ENCODE data around the gene HIF3A.

The HIF3A gene

DNA sequence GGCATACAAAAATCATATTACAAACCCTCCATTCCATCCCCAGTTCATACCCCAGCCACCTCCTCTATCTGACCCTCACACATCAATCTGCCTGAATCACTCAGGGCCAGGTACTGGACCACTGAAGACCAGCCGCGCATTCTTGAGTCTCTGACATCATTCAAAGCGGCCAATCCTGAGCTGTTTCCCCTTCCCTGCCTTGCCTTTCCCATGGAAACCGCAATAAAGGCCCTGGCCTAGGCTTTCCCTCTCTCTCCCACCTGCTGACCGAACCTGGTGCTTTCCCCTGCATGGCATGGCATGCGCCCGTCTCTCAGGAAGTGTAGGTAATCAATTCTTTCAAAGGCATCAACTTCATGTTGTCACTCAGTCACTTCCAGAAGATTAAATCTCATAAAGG lies 17.7 kb upstream of the HIF3A start:
- no peaks in the 10 kb centered on the region for H3K9me3 Mint-ChIP-seq
- H3K4me3 Mint-ChIP-seq: no peak overlapping the region
- H3K36me3 Mint-ChIP-seq: no peaks in the 10 kb centered on the region
- no peak overlapping the region for H3K27ac Mint-ChIP-seq
- peaks cover 24 to 25% of the 10 kb centered on the region in 2 donors for H3K27me3 Mint-ChIP-seq
- DNase-seq (no peak), ATAC-seq (replicated peaks) (no peak)
- H3K4me1 Mint-ChIP-seq: no peaks in the 10 kb centered on the region

DNA sequence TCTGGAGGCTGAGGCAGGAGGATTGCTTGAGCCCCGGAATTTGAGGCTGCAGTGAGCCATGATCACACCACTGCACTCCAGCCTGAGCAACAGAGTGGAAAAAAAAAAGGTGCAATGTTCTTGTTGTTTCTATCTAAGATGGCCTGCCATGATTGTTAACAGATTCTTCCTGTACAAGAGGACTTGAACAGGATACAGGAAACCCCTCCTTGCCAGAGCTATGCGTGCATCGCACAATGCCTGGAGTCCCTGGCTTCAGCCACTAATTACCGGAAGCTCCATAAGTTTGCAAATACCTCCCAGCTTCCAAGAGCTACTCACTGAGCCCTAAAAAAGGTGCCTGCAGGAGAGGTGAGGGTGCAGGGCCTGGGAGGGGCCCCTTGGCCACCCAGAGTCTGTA lies 13.1 kb upstream of the HIF3A start:
- Mint-ChIP-seq H3K27ac (no peak overlapping the region), H3K4me1 (no peaks in the 10 kb centered on the region), H3K9me3 (no peaks in the 10 kb centered on the region), H3K27me3 (peaks cover 9 to 15% of the 10 kb centered on the region in 2 donors), H3K36me3 (no peaks in the 10 kb centered on the region), H3K4me3 (no peak overlapping the region)
- ATAC-seq (replicated peaks) (no peak), DNase-seq (no peak)

DNA sequence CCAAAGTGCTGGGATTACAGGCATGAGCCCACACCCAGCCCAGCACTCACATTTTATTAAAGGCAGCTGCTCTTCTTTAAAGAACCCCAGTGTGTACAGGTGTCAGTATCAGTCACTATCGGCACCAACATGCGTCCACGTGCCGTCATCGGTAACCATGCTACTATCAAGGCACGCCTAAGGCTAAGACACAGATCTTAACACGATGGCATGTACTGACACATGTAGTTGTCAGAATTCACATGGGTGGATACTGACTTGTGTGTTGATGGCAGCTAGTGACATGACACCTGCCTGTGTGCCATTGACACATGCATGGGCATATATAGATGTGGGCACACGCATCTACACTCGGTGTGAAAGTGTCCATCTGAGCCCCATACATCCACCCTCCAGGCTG lies 12.2 kb upstream of the HIF3A start:
- ATAC-seq (replicated peaks): no peak
- Mint-ChIP-seq H3K27ac (no peak overlapping the region), H3K4me3 (no peak overlapping the region), H3K36me3 (no peaks in the 10 kb centered on the region), H3K9me3 (peaks cover under 1 to 3% of the 10 kb centered on the region in 2 donors), H3K4me1 (no peaks in the 10 kb centered on the region), H3K27me3 (peaks cover 3 to 8% of the 10 kb centered on the region in 2 donors)
- no peak for DNase-seq

DNA sequence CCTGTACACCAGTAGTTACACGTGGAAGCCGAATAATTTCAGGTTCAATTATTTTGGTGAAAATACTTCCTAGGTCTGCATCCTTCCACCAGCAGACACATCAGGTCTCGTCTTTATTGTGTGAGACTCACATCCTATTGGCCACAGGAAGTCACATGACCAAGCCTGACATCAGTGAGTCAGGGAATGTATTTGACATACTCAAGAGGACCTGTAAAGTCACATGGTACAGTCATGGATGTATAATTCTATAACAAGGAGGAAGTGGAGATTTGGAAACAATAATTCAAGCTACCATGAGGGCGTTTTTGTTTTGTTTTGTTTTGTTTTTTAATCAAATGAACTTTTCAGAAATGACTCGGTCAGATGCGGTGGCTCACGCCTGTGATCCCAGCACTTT lies 9.3 kb upstream of the HIF3A start:
- Mint-ChIP-seq H3K27me3 (peaks cover 3 to 8% of the 10 kb centered on the region in 2 donors), H3K27ac (no peak overlapping the region), H3K9me3 (peaks cover 6 to 7% of the 10 kb centered on the region in 2 donors), H3K4me1 (no peaks in the 10 kb centered on the region), H3K36me3 (no peaks in the 10 kb centered on the region), H3K4me3 (no peak overlapping the region)
- no peak for ATAC-seq (replicated peaks)
- DNase-seq: no peak

DNA sequence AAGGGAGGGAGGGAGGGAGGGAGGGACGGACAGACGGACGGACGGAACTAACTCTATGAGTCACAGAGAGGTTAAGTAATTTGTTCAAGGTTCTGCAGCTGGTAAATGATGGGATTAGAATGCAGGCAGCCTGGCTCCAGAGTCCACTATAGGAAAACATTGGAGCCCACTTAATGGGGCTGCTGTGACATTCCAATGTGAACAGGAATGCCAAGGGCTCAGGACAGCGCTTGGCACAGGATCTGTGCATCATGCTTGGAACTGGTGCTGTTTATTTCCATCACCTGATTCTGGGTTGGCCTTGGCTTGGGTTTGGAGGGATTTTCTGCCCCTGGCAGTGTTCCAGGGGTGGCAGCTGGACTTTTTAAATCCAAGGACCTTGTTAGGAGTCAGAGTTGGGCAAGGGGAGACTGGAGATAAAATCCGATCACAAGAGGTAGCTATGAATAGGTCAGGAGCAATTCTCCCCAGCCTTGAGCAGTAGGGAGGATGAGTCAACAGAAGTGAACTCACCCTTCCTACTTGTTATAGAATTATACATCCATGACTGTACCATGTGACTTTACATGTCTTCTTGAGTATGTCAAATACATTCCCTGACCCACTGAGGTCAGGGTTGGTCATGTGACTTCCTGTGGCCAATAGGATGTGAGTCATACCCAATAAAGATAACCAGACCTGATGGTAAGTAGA lies 7.8 kb upstream of the HIF3A start:
- H3K27ac Mint-ChIP-seq: no peak overlapping the region
- DNase-seq (no peak), ATAC-seq (replicated peaks) (no peak)
- no peak overlapping the region for H3K4me3 Mint-ChIP-seq
- peaks cover under 1 to 8% of the 10 kb centered on the region in 2 donors for H3K27me3 Mint-ChIP-seq
- peaks cover 6 to 7% of the 10 kb centered on the region in 2 donors for H3K9me3 Mint-ChIP-seq
- H3K36me3 Mint-ChIP-seq: no peaks in the 10 kb centered on the region
- no peaks in the 10 kb centered on the region for H3K4me1 Mint-ChIP-seq

DNA sequence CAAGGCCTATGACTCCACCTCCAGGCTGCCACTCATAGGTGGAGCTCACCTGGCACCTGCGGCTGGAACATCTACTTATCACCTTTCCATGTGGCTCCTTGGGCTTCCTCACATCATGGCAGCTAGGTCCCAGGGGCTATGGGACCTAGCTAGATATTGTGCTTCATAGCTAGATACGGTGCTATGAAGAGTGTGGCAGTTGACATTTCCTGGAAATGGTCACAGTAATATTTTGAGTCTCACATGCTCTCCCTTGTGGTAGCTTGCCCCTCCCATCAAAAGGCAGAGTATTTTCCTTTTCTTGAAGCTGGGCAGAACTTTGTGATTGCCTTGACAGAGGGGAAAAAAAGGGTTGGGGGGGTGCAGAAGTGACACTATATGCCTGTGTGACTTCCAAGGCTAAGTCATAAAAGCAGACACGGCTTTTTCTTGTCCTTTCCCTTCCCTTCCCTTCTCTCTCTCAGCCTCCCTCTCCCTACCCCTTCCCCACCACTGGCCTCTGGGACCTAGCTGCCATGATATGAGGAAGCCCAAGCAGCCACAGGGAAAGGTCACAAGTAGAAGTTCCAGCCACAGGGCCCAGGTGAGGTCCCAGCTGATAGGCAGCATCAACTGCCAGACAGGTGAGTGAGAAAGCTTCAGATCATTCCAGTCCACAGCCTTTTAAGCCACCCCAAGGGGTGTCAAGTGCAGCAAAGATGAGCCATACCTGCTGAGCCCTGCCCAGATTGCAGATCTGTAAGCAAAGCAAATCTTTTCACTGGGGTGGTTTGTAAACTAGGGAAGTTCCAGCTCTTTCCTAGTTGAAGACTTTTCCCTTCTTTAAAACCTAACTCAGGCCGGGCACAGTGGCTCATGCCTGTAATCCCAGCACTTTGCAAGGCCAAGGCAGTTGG lies 6.9 kb upstream of the HIF3A start:
- no peak for DNase-seq
- Mint-ChIP-seq H3K27me3 (peaks cover 10 to 18% of the 10 kb centered on the region in 2 donors), H3K27ac (no peak overlapping the region), H3K4me1 (no peaks in the 10 kb centered on the region), H3K9me3 (peaks cover 6 to 7% of the 10 kb centered on the region in 2 donors), H3K36me3 (no peaks in the 10 kb centered on the region), H3K4me3 (no peak overlapping the region)
- ATAC-seq (replicated peaks): no peak

DNA sequence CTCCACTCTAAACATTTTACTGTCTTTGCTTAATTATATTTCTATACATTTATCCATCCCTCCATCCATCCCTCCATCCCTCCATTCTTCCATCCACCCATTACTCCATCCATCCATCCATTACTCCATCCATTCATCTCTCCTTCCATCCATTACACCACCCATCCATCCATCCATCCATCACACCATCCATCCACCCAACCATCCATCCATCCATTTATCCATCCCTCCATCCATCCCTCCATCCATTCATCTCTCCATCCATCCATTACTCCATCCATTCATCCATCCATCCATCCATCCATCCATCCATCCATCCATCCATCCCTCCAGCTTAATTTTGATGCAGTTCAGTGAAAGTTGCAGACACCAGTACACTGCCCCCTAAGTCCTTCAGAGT lies 5.0 kb upstream of the HIF3A start:
- Mint-ChIP-seq H3K4me1 (peaks cover 0 to 6% of the 10 kb centered on the region in 2 donors), H3K27me3 (peaks cover 28 to 36% of the 10 kb centered on the region in 2 donors), H3K4me3 (no peak overlapping the region), H3K36me3 (no peaks in the 10 kb centered on the region), H3K9me3 (peaks cover 7 to 9% of the 10 kb centered on the region in 2 donors), H3K27ac (no peak overlapping the region)
- no peak for DNase-seq
- ATAC-seq (replicated peaks): no peak

DNA sequence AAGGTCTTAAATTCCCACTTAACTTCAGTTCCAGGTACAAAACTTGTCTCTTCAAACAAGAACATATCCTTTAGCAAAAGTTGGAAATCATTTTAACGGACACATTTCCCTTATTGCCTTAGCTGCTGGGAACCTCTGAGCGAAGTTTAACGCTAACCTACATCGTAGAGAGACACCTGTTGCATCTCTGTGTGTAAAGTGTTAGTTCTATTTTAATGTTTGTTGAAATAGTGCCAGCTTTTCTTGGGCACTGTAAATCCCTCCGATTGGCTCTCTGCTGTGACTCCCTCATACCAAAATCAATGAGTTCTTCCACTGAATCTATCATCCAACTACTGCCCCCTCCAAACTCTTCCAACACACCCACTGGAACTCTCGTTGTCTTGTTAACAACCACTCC lies 2.3 kb upstream of the HIF3A start:
- H3K4me1 Mint-ChIP-seq: peaks cover 2 to 14% of the 10 kb centered on the region in 2 donors
- ATAC-seq (replicated peaks) (no peak), DNase-seq (no peak)
- H3K27me3 Mint-ChIP-seq: peaks cover 40 to 54% of the 10 kb centered on the region in 2 donors
- no peak overlapping the region for H3K27ac Mint-ChIP-seq
- peaks cover 5 to 9% of the 10 kb centered on the region in 2 donors for H3K9me3 Mint-ChIP-seq
- H3K36me3 Mint-ChIP-seq: no peaks in the 10 kb centered on the region
- no peak overlapping the region for H3K4me3 Mint-ChIP-seq

DNA sequence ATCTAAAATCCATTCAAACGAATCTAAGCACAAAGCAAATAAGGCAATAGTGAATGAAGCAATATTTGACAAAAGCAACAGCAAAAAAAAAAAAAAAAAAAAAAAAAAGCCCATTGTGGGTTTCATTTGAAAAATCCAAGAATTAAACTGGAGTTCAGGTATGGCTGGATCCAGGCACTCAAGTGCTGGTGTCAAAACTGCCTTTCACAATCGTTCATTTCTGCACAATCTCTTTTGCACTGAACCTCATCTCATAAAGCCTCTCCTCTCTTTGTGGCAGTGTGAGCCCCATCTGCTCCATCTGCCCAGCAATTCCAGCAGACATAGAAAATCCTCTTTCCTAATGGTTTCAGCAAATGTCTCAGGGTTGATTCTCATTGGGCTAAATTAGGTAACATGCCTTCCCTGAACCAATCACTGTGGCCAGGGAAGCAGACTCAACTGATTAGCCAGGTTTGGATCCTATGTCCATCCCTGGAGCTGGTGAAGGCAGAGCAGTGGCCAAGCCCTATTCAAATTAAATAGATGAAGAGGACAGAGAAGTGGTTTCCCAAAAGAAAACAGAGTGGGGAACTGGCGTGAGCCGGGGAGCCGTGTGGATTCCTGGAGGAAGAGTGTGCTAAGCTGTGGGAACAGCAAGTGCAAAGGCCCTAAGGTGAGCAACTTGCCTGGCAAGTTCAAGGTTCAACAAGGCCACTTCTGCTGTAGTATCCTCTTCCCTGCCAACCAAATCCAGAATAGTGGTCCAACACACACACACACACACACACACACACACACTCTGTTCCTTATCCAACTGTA lies 1.2 kb upstream of the HIF3A start:
- no peak for DNase-seq
- peaks cover 45 to 64% of the 10 kb centered on the region in 2 donors for H3K27me3 Mint-ChIP-seq
- no peak for ATAC-seq (replicated peaks)
- H3K27ac Mint-ChIP-seq: no peak overlapping the region
- no peak overlapping the region for H3K4me3 Mint-ChIP-seq
- peaks cover 0 to 3% of the 10 kb centered on the region in 2 donors for H3K9me3 Mint-ChIP-seq
- H3K4me1 Mint-ChIP-seq: peaks cover 2 to 14% of the 10 kb centered on the region in 2 donors
- H3K36me3 Mint-ChIP-seq: no peaks in the 10 kb centered on the region

DNA sequence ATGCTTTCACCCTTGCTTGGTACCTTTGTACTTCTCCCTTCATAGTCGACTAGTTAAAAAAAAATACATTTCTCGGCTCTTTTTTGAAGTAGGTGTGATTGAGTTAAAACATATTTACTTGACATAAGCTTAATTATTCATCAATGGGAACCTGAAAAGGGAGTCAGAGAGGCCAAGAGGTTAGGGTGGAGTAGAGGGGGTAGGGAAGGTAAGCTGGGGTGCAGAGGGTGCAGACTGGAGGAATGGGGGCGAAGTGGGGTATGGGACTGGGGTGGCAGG lies 701 bp upstream of the HIF3A start:
- H3K4me1 Mint-ChIP-seq: peaks cover 2 to 14% of the 10 kb centered on the region in 2 donors
- H3K36me3 Mint-ChIP-seq: no peaks in the 10 kb centered on the region
- ATAC-seq (replicated peaks) (no peak), DNase-seq (no peak)
- H3K4me3 Mint-ChIP-seq: no peak overlapping the region
- H3K9me3 Mint-ChIP-seq: peaks cover 0 to 3% of the 10 kb centered on the region in 2 donors
- H3K27me3 Mint-ChIP-seq: peaks cover 45 to 64% of the 10 kb centered on the region in 2 donors
- no peak overlapping the region for H3K27ac Mint-ChIP-seq

DNA sequence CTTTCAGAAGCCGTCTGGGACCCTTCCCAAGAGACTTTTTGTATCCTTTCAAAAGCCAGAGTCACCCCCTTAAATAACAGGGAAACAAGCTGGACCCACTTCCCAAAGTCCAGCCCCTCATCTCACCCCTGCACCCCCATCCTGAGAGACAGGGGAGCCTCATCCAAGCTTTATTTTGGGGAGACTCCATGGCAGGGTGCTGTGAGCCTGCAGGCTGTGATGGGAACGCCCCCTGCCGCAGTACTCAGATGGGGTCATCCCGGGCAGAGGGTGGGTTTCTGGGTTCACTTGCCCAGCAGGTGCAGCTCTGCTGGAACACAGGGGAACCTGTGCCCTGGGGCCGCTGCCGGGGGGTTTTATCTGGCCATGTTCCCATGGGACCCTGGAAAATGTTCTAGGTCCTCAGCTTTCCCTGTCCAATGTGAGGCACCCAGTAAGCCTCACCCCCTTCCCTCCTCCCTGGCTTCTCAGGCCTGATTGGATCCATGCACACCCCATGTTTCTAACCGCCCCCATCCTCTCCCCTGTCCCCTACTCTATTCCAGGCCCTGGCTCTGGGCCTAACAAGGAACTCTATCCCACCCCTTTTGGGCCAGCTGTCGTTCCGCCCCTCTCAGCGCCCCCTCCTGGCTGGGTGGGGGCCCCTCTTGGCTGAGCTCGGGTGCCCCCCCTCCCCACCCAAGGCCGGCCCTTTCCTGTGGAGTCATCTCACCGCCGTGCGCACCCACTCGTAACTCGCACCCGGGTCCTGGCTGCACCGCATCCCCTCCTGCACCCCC lies 1.0 kb downstream of the HIF3A start:
- Mint-ChIP-seq H3K27ac (no peak overlapping the region), H3K9me3 (peaks cover 0 to 3% of the 10 kb centered on the region in 2 donors), H3K4me1 (peaks cover 2 to 14% of the 10 kb centered on the region in 2 donors), H3K4me3 (no peak overlapping the region), H3K36me3 (no peaks in the 10 kb centered on the region), H3K27me3 (peaks cover 45 to 64% of the 10 kb centered on the region in 2 donors)
- ATAC-seq (replicated peaks) (no peak), DNase-seq (no peak)

DNA sequence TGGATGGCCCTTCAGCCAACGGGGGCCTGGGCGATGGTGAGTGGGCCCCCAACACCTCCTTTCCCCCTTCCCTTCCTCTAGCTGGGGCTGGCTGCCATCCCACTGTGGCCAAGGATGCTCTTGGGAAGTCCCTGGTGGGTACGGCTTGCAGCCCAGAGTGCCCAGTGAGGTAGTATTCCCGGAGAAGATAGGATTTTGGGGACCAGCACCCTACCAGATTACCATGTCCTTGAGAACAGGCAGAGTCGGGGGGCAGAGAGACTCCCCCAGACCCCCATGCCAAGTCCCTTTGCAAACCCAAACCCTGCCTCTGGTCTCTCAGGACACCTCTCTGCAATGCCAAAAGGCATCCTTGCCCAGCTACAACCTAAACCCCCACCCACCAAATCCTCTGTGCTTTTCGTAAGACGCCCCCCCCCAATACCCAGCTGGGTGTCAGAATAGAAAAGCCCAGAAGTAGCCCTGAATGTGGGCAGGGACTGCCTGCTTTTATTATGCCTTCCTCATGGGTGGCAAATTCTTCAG lies 1.7 kb downstream of the HIF3A start:
- peaks cover 45 to 64% of the 10 kb centered on the region in 2 donors for H3K27me3 Mint-ChIP-seq
- no peak overlapping the region for H3K4me3 Mint-ChIP-seq
- H3K9me3 Mint-ChIP-seq: peaks cover 0 to 3% of the 10 kb centered on the region in 2 donors
- ATAC-seq (replicated peaks) (no peak), DNase-seq (no peak)
- H3K36me3 Mint-ChIP-seq: no peaks in the 10 kb centered on the region
- H3K4me1 Mint-ChIP-seq: peaks cover 2 to 14% of the 10 kb centered on the region in 2 donors
- no peak overlapping the region for H3K27ac Mint-ChIP-seq

DNA sequence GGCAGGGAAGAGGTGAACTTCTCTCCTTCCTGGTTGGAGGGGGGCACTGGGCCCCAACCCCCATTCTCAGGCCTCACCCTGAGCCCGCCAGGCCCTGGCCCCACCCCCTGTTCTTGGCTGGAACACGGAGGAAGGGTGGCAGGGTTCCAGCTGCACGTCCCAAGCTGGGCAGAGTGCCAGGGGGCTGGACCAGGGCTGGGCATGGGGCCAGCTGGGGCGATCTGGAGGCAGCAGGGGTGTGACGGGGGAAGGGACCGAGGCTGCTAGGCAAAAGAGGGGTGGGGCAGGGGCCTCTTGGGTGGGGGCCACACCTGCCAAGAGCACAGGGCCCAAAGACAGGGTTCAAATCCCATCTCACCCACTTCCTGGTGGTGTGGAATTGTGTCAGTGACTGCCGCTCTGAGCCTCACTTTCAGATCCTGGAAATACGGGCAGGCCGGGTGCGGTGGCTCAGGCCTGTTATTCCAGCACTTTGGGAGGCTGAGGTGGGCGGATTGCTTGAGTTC lies 2.2 kb downstream of the HIF3A start:
- Mint-ChIP-seq H3K4me3 (no peak overlapping the region), H3K27ac (no peak overlapping the region), H3K27me3 (peaks cover 45 to 64% of the 10 kb centered on the region in 2 donors), H3K9me3 (peaks cover 2 to 3% of the 10 kb centered on the region in 2 donors), H3K36me3 (no peaks in the 10 kb centered on the region), H3K4me1 (peaks cover 2 to 14% of the 10 kb centered on the region in 2 donors)
- no peak for ATAC-seq (replicated peaks)
- DNase-seq: no peak
